ENCODE data around the gene TET2.

DNA sequence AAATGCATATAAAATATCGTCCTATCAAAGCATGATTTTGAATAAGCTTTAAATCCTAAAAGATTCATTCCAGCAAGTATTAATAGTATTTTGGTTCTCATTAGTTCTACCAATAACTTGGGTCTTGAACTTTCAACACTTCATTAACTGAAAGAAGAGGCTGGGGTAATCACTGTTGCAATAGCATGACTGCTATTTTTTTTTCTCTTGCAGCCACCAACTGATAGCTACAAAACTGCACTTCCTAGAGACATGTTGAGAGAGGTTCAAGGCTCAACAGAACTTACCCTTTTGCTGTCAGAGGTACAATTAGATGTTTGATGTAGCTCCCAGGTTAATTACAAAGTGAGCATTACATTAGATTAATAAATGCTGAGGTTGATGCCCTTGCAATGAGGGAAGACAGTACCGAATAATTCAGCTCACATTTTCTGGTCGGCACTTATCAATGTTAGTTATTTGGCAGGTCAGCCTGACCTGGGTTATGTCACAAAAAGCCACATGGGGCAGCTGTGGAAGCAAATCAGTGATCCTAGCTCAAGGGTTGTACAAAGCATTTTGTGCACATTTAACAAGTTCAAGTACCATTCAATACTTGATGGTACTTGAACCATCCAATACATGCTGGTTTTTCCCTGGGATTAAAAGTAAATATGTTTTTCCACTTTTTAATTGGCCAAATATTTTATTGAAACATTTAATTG is 29.9 kb upstream of the TET2 start:
- TF ChIP-seq, protein P1, sequence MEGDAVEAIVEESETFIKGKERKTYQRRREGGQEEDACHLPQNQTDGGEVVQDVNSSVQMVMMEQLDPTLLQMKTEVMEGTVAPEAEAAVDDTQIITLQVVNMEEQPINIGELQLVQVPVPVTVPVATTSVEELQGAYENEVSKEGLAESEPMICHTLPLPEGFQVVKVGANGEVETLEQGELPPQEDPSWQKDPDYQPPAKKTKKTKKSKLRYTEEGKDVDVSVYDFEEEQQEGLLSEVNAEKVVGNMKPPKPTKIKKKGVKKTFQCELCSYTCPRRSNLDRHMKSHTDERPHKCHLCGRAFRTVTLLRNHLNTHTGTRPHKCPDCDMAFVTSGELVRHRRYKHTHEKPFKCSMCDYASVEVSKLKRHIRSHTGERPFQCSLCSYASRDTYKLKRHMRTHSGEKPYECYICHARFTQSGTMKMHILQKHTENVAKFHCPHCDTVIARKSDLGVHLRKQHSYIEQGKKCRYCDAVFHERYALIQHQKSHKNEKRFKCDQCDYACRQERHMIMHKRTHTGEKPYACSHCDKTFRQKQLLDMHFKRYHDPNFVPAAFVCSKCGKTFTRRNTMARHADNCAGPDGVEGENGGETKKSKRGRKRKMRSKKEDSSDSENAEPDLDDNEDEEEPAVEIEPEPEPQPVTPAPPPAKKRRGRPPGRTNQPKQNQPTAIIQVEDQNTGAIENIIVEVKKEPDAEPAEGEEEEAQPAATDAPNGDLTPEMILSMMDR (conservative IDR thresholded peaks at IDR 0.05; ENCODE audit: low read depth, low read length) = no peak
- TF ChIP-seq POLR2A (IDR thresholded peaks at IDR 0.05; ENCODE audit: low read depth, low read length) = no peak
- no peak for TF ChIP-seq MAFK (IDR thresholded peaks at IDR 0.05; ENCODE audit: low read depth, low read length)
- no peak for TF ChIP-seq RCOR1 (IDR thresholded peaks at IDR 0.05; ENCODE audit: insufficient replicate concordance, low read length)
- TF ChIP-seq, protein P2, sequence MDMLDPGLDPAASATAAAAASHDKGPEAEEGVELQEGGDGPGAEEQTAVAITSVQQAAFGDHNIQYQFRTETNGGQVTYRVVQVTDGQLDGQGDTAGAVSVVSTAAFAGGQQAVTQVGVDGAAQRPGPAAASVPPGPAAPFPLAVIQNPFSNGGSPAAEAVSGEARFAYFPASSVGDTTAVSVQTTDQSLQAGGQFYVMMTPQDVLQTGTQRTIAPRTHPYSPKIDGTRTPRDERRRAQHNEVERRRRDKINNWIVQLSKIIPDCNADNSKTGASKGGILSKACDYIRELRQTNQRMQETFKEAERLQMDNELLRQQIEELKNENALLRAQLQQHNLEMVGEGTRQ (IDR thresholded peaks at IDR 0.05; ENCODE audit: low read depth, low read length) = no peak
